A673 (cell line): ENCODE results near the gene ARRDC2. TPM values are rescaled to one million over a fixed set of nuclear protein-coding genes. Genes with fewer than 3 reads are reported as not detected.

Experiments
- BruUV-seq: library from RNA; stranded (reverse); fragments of 400-500 nt; replicated peaks from 2 replicates; lab custom pipeline; 2021; lab: Mats Ljungman, UMichigan
- CTCF ChIA-PET: fragments of 300-600 bp; sonication (Branson Sonifier 250); formaldehyde crosslinking; loops from one replicate; lab custom pipeline; 2022; ENCODE audit warnings: antibody characterized with exemption; lab: Charles Lee
- POLR2A ChIA-PET: fragments of 300-600 bp; sonication (Branson Sonifier 250); formaldehyde crosslinking; loops from one replicate; lab custom pipeline; 2022; ENCODE audit warnings: antibody characterized with exemption; ENCODE audit not compliant: low non-redundant PET; lab: Charles Lee
- DNase-seq: peaks from one replicate; pipeline ENCODE4 v3.0.0-alpha.2; 2015; ENCODE audit warnings: low spot score
- H3K27ac ChIP-seq: fragments of 200-600 bp; sonication (generic); 2 replicates; pipeline ENCODE4 v1.5.1; 2016; ENCODE audit warnings: mixed run types, low read depth, mild to moderate bottlenecking, mixed read lengths, antibody characterized with exemption, low read length; ENCODE audit not compliant: poor library complexity, severe bottlenecking
- H3K27me3 ChIP-seq: fragments of 200-600 bp; sonication (generic); replicated peaks from 2 replicates; pipeline ENCODE4 v1.6.1; 2017; ENCODE audit warnings: mixed run types, low read depth, mild to moderate bottlenecking, mixed read lengths, antibody characterized with exemption, low read length; ENCODE audit not compliant: insufficient read depth, poor library complexity
- H3K36me3 ChIP-seq: fragments of 200-600 bp; sonication (generic); 2 replicates; pipeline ENCODE4 v1.6.1; 2016; ENCODE audit warnings: mixed run types, mild to moderate bottlenecking, mixed read lengths, antibody characterized with exemption, low read length; ENCODE audit not compliant: insufficient read depth, poor library complexity, severe bottlenecking
- H3K4me1 ChIP-seq: fragments of 200-600 bp; sonication (generic); 2 replicates; pipeline ENCODE4 v1.6.1; 2017; ENCODE audit warnings: mixed run types, mild to moderate bottlenecking, mixed read lengths, antibody characterized with exemption, low read length; ENCODE audit not compliant: insufficient read depth, poor library complexity, severe bottlenecking
- H3K4me3 ChIP-seq: fragments of 200-600 bp; sonication (generic); 2 replicates; pipeline ENCODE4 v1.5.1; 2016; ENCODE audit warnings: low read depth, mixed run types, mild to moderate bottlenecking, mixed read lengths, low read length; ENCODE audit not compliant: poor library complexity, severe bottlenecking
- H3K9me3 ChIP-seq: fragments of 200-600 bp; sonication (generic); 2 replicates; pipeline ENCODE4 v1.6.1; 2016; ENCODE audit warnings: mixed run types, low read depth, mild to moderate bottlenecking, mixed read lengths, antibody characterized with exemption, low read length; ENCODE audit not compliant: poor library complexity, severe bottlenecking
- EZH2 ChIP-seq: fragments of 200-600 bp; sonication (generic); IDR thresholded peaks from 2 replicates; pipeline ENCODE4 v1.6.1; 2017; ENCODE audit warnings: borderline replicate concordance, low read depth, mild to moderate bottlenecking, mixed read lengths, antibody characterized with exemption, low read length; ENCODE audit not compliant: poor library complexity, severe bottlenecking
- intact Hi-C: fragments of 100-400 bp; cut with micrococcal nuclease; formaldehyde crosslinking; loops from one replicate; pipeline ENCODE4 v1.10.0; 2022; ENCODE audit not compliant: unreplicated experiment
- total RNA-seq: library from RNA; stranded (reverse); gene quantifications from 2 replicates; pipeline ENCODE4 v1.2.3, GENCODE V29; 2021
- TF ChIP-seq, protein P1 (sequence below): fragments of 300-800, 200-600 bp; sonication (generic); conservative IDR thresholded peaks from 2 replicates; pipeline ENCODE4 v1.5.1; 2017; ENCODE audit warnings: low read depth, mild to moderate bottlenecking, antibody characterized with exemption, low read length, moderate library complexity, mixed read lengths

Gene ARRDC2
- total RNA-seq, 1 experiment from 2014 or later = 11.7 TPM

- ChIA-PET CTCF (interaction anchor here (0.9 to 1.6 kb wide), 4 partner anchors 14 to 106 kb away, joined by 3 to 7 read pairs (median 6); no protein-coding TSS in a partner anchor), POLR2A (interaction anchor here (0.6 to 1.1 kb wide), 2 partner anchors 37 to 150 kb away, joined by 3 to 5 read pairs; no protein-coding TSS in a partner anchor)
- no peak for TF ChIP-seq EZH2
- TF ChIP-seq, protein P1, sequence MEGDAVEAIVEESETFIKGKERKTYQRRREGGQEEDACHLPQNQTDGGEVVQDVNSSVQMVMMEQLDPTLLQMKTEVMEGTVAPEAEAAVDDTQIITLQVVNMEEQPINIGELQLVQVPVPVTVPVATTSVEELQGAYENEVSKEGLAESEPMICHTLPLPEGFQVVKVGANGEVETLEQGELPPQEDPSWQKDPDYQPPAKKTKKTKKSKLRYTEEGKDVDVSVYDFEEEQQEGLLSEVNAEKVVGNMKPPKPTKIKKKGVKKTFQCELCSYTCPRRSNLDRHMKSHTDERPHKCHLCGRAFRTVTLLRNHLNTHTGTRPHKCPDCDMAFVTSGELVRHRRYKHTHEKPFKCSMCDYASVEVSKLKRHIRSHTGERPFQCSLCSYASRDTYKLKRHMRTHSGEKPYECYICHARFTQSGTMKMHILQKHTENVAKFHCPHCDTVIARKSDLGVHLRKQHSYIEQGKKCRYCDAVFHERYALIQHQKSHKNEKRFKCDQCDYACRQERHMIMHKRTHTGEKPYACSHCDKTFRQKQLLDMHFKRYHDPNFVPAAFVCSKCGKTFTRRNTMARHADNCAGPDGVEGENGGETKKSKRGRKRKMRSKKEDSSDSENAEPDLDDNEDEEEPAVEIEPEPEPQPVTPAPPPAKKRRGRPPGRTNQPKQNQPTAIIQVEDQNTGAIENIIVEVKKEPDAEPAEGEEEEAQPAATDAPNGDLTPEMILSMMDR = peak; percentile 99
Observed at GRCh38 chr19:18007044-18007916, 690 bp upstream of the ARRDC2 start.

DNA sequence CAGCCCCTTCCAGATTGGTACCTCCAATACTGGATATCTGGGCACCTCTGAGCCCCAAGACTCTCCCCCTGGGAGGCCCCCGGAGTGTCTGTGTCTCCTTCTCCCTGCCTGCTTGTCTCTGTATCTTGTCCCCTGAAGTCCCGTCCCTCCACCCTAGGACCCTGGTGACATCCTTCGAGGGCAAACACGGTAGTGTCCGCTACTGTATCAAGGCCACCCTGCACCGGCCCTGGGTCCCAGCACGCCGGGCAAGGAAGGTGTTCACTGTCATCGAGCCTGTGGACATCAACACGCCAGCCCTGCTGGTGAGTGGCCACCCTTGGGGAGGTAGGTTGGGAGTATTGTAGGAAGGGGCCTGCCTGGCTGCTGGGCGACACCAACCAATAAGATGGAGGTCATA is 844 bp downstream of the ARRDC2 start:
- Histone ChIP-seq H3K27ac (no peak overlapping the region), H3K4me3 (no peak overlapping the region), H3K36me3 (peaks cover 33% of the 10 kb centered on the region), H3K27me3 (no peaks in the 10 kb centered on the region), H3K9me3 (no peaks in the 10 kb centered on the region), H3K4me1 (peaks cover 8% of the 10 kb centered on the region)
- DNase-seq = no peak
- TF ChIP-seq, protein P1 = no peak
- no peak for TF ChIP-seq EZH2
- ChIA-PET POLR2A (interaction anchor here (0.6 kb wide), 1 partner anchor 200 kb away, joined by 3 read pairs; no protein-coding TSS in a partner anchor), CTCF (no interaction called here)
- no TSS peak for BruUV-seq
- intact Hi-C loops = loop anchor here (5.0 kb wide), 3 partner anchors 143 to 243 kb away; partner anchors contain the start of gene PIK3R2

More at GRCh38 chr19:18007044-18007916, 690 bp upstream of the ARRDC2 start:
- intact Hi-C loops = loop anchor here (1.0 to 5.0 kb wide), 4 partner anchors 51 to 245 kb away; partner anchors contain the start of gene PIK3R2
- no peaks in the 10 kb centered on the region for H3K27me3 ChIP-seq
- H3K27ac ChIP-seq = no peak overlapping the region
- H3K4me3 ChIP-seq = peak overlapping the region; percentile 43
- no TSS peak for BruUV-seq
- no peaks in the 10 kb centered on the region for H3K9me3 ChIP-seq
- H3K36me3 ChIP-seq = peaks cover 21% of the 10 kb centered on the region
- peak; percentile 83 for DNase-seq
- H3K4me1 ChIP-seq = peaks cover 8% of the 10 kb centered on the region

GRCh38 chr19:18009412-18010066 is 1.6 kb downstream of the ARRDC2 start:
- Histone ChIP-seq H3K4me3 (no peak overlapping the region), H3K9me3 (no peaks in the 10 kb centered on the region), H3K27me3 (no peaks in the 10 kb centered on the region), H3K36me3 (peaks cover 33% of the 10 kb centered on the region), H3K27ac (no peak overlapping the region), H3K4me1 (peaks cover 8% of the 10 kb centered on the region)
- CTCF ChIA-PET = interaction anchor here (0.5 kb wide), 1 partner anchor 70 kb away, joined by 3 read pairs; no protein-coding TSS in a partner anchor
- TF ChIP-seq, protein P1 = no peak
- TF ChIP-seq EZH2 = no peak
- POLR2A ChIA-PET = interaction anchor here (0.6 kb wide), 1 partner anchor 199 kb away, joined by 3 read pairs; no protein-coding TSS in a partner anchor
- DNase-seq = no peak
- intact Hi-C loops = loop anchor here (5.0 kb wide), 3 partner anchors 143 to 243 kb away; partner anchors contain the start of gene PIK3R2
- no TSS peak for BruUV-seq
